Esophagus squamous epithelium (tissue), 4 donors: Measurements from ENCODE around the gene CNBP.

Experiments
- POLR2A ChIP-seq, 4 donors: fragments of 450-650 bp; IDR thresholded peaks; one replicate each; pipeline ENCODE4 v1.6.1; 2017; ENCODE audit warnings: antibody characterized with exemption in 4 of 4, mild to moderate bottlenecking in 4 of 4, moderate library complexity in 3 of 4
- TF ChIP-seq, protein P1 (sequence below), 6 experiments: fragments of 450-650 bp in 4 of 6; fragments of 200-600 bp in 2 of 6; sonication (generic) in 2 of 6; IDR thresholded peaks; one replicate each; pipeline ENCODE4 v1.5.1; 2016 to 2019; ENCODE audit warnings: antibody characterized with exemption in 6 of 6, mild to moderate bottlenecking in 4 of 6, moderate library complexity in 4 of 6

DNA sequence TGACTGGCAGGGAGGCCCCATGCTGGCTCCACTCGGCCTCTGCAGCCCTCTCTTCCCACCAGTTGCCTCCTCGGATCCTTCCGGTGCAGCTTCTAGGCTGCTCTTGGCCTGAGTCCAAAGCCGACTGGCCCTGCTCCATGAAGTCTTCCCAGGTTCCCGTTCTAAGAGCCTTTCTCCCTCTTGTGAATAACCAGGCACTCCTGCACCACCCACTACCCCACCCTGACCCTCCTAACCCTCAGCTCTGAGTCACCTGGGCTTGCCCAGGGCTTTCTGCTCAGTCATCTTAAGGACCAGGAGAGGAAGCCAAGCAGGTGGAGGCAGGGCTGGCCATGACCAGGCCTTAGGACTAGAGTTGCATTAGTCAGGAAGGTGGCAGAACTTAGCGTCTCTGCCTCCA is 28.1 kb upstream of the CNBP start:
- TF ChIP-seq, protein P1, sequence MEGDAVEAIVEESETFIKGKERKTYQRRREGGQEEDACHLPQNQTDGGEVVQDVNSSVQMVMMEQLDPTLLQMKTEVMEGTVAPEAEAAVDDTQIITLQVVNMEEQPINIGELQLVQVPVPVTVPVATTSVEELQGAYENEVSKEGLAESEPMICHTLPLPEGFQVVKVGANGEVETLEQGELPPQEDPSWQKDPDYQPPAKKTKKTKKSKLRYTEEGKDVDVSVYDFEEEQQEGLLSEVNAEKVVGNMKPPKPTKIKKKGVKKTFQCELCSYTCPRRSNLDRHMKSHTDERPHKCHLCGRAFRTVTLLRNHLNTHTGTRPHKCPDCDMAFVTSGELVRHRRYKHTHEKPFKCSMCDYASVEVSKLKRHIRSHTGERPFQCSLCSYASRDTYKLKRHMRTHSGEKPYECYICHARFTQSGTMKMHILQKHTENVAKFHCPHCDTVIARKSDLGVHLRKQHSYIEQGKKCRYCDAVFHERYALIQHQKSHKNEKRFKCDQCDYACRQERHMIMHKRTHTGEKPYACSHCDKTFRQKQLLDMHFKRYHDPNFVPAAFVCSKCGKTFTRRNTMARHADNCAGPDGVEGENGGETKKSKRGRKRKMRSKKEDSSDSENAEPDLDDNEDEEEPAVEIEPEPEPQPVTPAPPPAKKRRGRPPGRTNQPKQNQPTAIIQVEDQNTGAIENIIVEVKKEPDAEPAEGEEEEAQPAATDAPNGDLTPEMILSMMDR (IDR thresholded peaks at IDR 0.05), result no peak
- TF ChIP-seq POLR2A (IDR thresholded peaks at IDR 0.05), result no peak
